H1 (cell line): ENCODE data around the gene DTNB. TPM values are rescaled to one million over a fixed set of nuclear protein-coding genes. Genes with fewer than 3 reads are reported as not detected.

Experiments used
- CTCF ChIA-PET: fragments of 300-600 bp; sonication (Branson Sonifier 250); formaldehyde crosslinking; loops from one replicate; lab custom pipeline; 2021; ENCODE audit not compliant: partially characterized antibody; lab: Charles Lee
- POLR2A ChIA-PET: fragments of 300-600 bp; sonication (Branson Sonifier 250); formaldehyde crosslinking; loops from one replicate; lab custom pipeline; 2021; ENCODE audit warnings: inconsistent platforms; ENCODE audit not compliant: partially characterized antibody; lab: Charles Lee
- DNase-seq, 2 experiments: peaks; one replicate each; pipeline versions ENCODE4 v3.0.0 to v3.0.0-alpha.2; 2010 to 2022; ENCODE audit warnings: low spot score in 2 of 2, low read depth in 1 of 2, mixed read lengths in 1 of 2
- FAIRE-seq: peaks from 2 replicates; lab custom pipeline; 2011; peaks lifted over from hg19 to GRCh38; lab: Jason Lieb, UNC
- H2AFZ ChIP-seq: 2 replicates; pipeline ENCODE4 v1.8.1; 2012; ENCODE audit warnings: low read length, inconsistent platforms
- H2AK5ac ChIP-seq: 2 replicates; pipeline ENCODE4 v1.6.1; 2013; ENCODE audit warnings: low read depth, low read length
- H2BK120ac ChIP-seq: replicated peaks from 2 replicates; pipeline ENCODE3; 2013; ENCODE audit warnings: low read depth, low read length, inconsistent platforms
- H2BK12ac ChIP-seq: 2 replicates; pipeline ENCODE4 v1.6.1; 2013; ENCODE audit warnings: low read depth, low read length
- H2BK15ac ChIP-seq: 2 replicates; pipeline ENCODE4 v1.6.1; 2013; ENCODE audit warnings: low read length
- H2BK20ac ChIP-seq: 2 replicates; pipeline ENCODE4 v1.6.1; 2013; ENCODE audit warnings: low read length
- H2BK5ac ChIP-seq: 2 replicates; pipeline ENCODE4 v1.6.1; 2013; ENCODE audit warnings: low read depth, low read length
- H3K14ac ChIP-seq: 2 replicates; pipeline ENCODE4 v1.6.1; 2013; ENCODE audit warnings: inconsistent platforms; ENCODE audit not compliant: insufficient read length
- H3K18ac ChIP-seq: 2 replicates; pipeline ENCODE4 v1.6.1; 2013; ENCODE audit warnings: low read length; ENCODE audit errors: extremely low read depth
- H3K23ac ChIP-seq: 2 replicates; pipeline ENCODE4 v1.6.1; 2013; ENCODE audit warnings: inconsistent platforms; ENCODE audit not compliant: insufficient read length
- H3K23me2 ChIP-seq: 2 replicates; pipeline ENCODE4 v1.6.1; 2013; ENCODE audit warnings: low read depth, low read length
- H3K27ac ChIP-seq: 2 replicates; pipeline ENCODE4 v1.6.1; 2011; ENCODE audit warnings: low read depth, low read length, inconsistent platforms
- H3K27me3 ChIP-seq, 4 experiments: replicated peaks in 1 of 4; 1 replicate in 1 of 4; 2 replicates in 3 of 4; pipeline versions ENCODE4 v1.6.1 to v1.8.1; 2011 to 2013; ENCODE audit warnings: low read length in 3 of 4, mild to moderate bottlenecking in 3 of 4, inconsistent platforms in 2 of 4, mixed read lengths in 2 of 4, moderate library complexity in 1 of 4; ENCODE audit not compliant: control insufficient read depth in 3 of 4, insufficient read depth in 3 of 4; ENCODE audit errors: extremely low read depth in 1 of 4
- H3K36me3 ChIP-seq, 4 experiments: 2 replicates each; pipeline versions ENCODE4 v1.6.1 to v1.8.1; 2011 to 2013; ENCODE audit warnings: mild to moderate bottlenecking in 4 of 4, low read length in 3 of 4, moderate library complexity in 2 of 4, control low read depth in 1 of 4, inconsistent platforms in 1 of 4; ENCODE audit not compliant: insufficient read depth in 4 of 4, control insufficient read depth in 2 of 4
- H3K4ac ChIP-seq: replicated peaks from 2 replicates; pipeline ENCODE3; 2013; ENCODE audit warnings: low read length, low read depth, mixed read lengths, inconsistent platforms; ENCODE audit not compliant: insufficient read length
- H3K4me1 ChIP-seq, 4 experiments: replicated peaks in 1 of 4; 1 replicate in 1 of 4; 2 replicates in 3 of 4; pipeline versions ENCODE4 v1.6.1 to v1.8.1; 2011 to 2013; ENCODE audit warnings: low read length in 3 of 4, inconsistent platforms in 2 of 4, mixed read lengths in 1 of 4; ENCODE audit not compliant: insufficient read depth in 4 of 4, control insufficient read depth in 3 of 4
- H3K4me2 ChIP-seq, 2 experiments: 2 replicates each; pipeline versions ENCODE4 v1.6.1 to v1.8.1; 2011 to 2013; ENCODE audit warnings: low read depth in 2 of 2, low read length in 2 of 2, control low read depth in 1 of 2, inconsistent platforms in 1 of 2, mild to moderate bottlenecking in 1 of 2; ENCODE audit not compliant: insufficient read depth in 1 of 2
- H3K4me3 ChIP-seq, 4 experiments: fragments of 200-600, 300-600 bp in 1 of 4; sonication (generic), shearing (Covaris generic), sonication (Bioruptor Twin) in 1 of 4; 2 replicates each; pipeline versions ENCODE4 v1.5.1 to v1.8.1; 2011 to 2016; ENCODE audit warnings: low read length in 4 of 4, low read depth in 3 of 4, control low read depth in 2 of 4, inconsistent platforms in 2 of 4, mild to moderate bottlenecking in 2 of 4, mixed read lengths in 1 of 4, moderate library complexity in 1 of 4; ENCODE audit not compliant: insufficient read depth in 2 of 4; ENCODE audit errors: extremely low read depth in 1 of 4
- H3K56ac ChIP-seq: replicated peaks from 2 replicates; pipeline ENCODE3; 2013; ENCODE audit warnings: low read depth, mild to moderate bottlenecking, mixed read lengths, low read length, inconsistent platforms; ENCODE audit not compliant: insufficient read length
- H3K79me1 ChIP-seq: 2 replicates; pipeline ENCODE4 v1.6.1; 2013; ENCODE audit warnings: low read depth, low read length, control low read depth
- H3K79me2 ChIP-seq, 2 experiments: 2 replicates each; pipeline versions ENCODE4 v1.6.1 to v1.8.1; 2012 to 2013; ENCODE audit warnings: low read length in 2 of 2, mild to moderate bottlenecking in 2 of 2, inconsistent platforms in 1 of 2; ENCODE audit not compliant: insufficient read depth in 2 of 2, control insufficient read depth in 1 of 2
- H3K9ac ChIP-seq, 4 experiments: replicated peaks in 1 of 4; 1 replicate in 1 of 4; 2 replicates in 3 of 4; pipeline versions ENCODE4 v1.6.1 to v1.8.1; 2011 to 2013; ENCODE audit warnings: low read depth in 3 of 4, low read length in 3 of 4, control low read depth in 2 of 4, mild to moderate bottlenecking in 2 of 4, moderate library complexity in 2 of 4, inconsistent platforms in 1 of 4; ENCODE audit errors: extremely low read depth in 1 of 4
- H3K9me3 ChIP-seq, 2 experiments: 2 replicates each; pipeline versions ENCODE4 v1.6.1 to v1.8.1; 2012 to 2013; ENCODE audit warnings: mild to moderate bottlenecking in 2 of 2, moderate library complexity in 2 of 2, control low read depth in 1 of 2, inconsistent platforms in 1 of 2, low read depth in 1 of 2, low read length in 1 of 2, mixed read lengths in 1 of 2; ENCODE audit not compliant: insufficient read depth in 2 of 2
- H4K20me1 ChIP-seq, 2 experiments: replicated peaks in 1 of 2; 2 replicates each; pipeline versions ENCODE3 to v1.8.1; 2011 to 2013; ENCODE audit warnings: inconsistent platforms in 2 of 2, low read length in 2 of 2, mild to moderate bottlenecking in 1 of 2; ENCODE audit not compliant: insufficient read depth in 2 of 2, control insufficient read depth in 1 of 2
- H4K5ac ChIP-seq: 2 replicates; pipeline ENCODE4 v1.6.1; 2013; ENCODE audit warnings: low read length, low read depth, mixed read lengths, inconsistent platforms; ENCODE audit not compliant: insufficient read length
- H4K8ac ChIP-seq: 2 replicates; pipeline ENCODE4 v1.8.0; 2013; ENCODE audit warnings: mild to moderate bottlenecking, moderate library complexity, low read length, inconsistent platforms; ENCODE audit not compliant: insufficient read depth; ENCODE audit errors: extremely low read depth
- H4K91ac ChIP-seq: replicated peaks from 2 replicates; pipeline ENCODE3; 2013; ENCODE audit warnings: low read length, mixed read lengths, inconsistent platforms; ENCODE audit not compliant: insufficient read length
- CBX5 ChIP-seq: fragments of 300-800, 300-1000 bp; sonication (generic); IDR thresholded peaks from 2 replicates; pipeline ENCODE4 v1.7.1; 2016; ENCODE audit warnings: antibody characterized with exemption, low read length, low read depth
- CHD1 ChIP-seq: IDR thresholded peaks from 2 replicates; pipeline ENCODE4 v1.6.1; 2012; ENCODE audit warnings: low read depth, low read length, improper control_type of control experiment
- CREB1 ChIP-seq: IDR thresholded peaks from 2 replicates; pipeline ENCODE4 v1.6.1; 2012; ENCODE audit warnings: inconsistent platforms
- HDAC6 ChIP-seq: IDR thresholded peaks from one replicate; pipeline ENCODE4 v1.7.1; 2012; ENCODE audit warnings: low read depth, mild to moderate bottlenecking, inconsistent platforms, low read length, moderate library complexity
- JUN ChIP-seq: IDR thresholded peaks from 2 replicates; pipeline ENCODE4 v1.6.1; 2011; ENCODE audit warnings: low read depth, mild to moderate bottlenecking, improper control_type of control experiment, low read length
- PHF8 ChIP-seq: fragments of 200-600 bp; sonication (generic); conservative IDR thresholded peaks from 2 replicates; pipeline ENCODE4 v1.7.1; 2012; ENCODE audit warnings: low read depth, mild to moderate bottlenecking, inconsistent platforms, low read length, moderate library complexity
- RAD21 ChIP-seq, 2 experiments: IDR thresholded peaks in 1 of 2; conservative IDR thresholded peaks in 1 of 2; 2 replicates each; pipeline ENCODE4 v1.6.1; 2011; ENCODE audit warnings: low read depth in 2 of 2, low read length in 2 of 2, improper control_type of control experiment in 1 of 2, inconsistent platforms in 1 of 2, mild to moderate bottlenecking in 1 of 2, moderate library complexity in 1 of 2
- RBBP5 ChIP-seq: IDR thresholded peaks from 2 replicates; pipeline ENCODE4 v1.7.1; 2012; ENCODE audit warnings: low read depth, mild to moderate bottlenecking, inconsistent platforms, low read length, moderate library complexity, borderline replicate concordance
- RXRA ChIP-seq: IDR thresholded peaks from 2 replicates; pipeline ENCODE4 v1.6.1; 2011; ENCODE audit warnings: low read depth, mild to moderate bottlenecking, low read length, moderate library complexity; ENCODE audit not compliant: insufficient read depth
- SIRT6 ChIP-seq: IDR thresholded peaks from one replicate; pipeline ENCODE4 v1.7.1; 2012; ENCODE audit warnings: low read length, inconsistent platforms
- TCF12 ChIP-seq: IDR thresholded peaks from 2 replicates; pipeline ENCODE4 v1.6.1; 2011; ENCODE audit warnings: low read depth, mild to moderate bottlenecking, low read length
- TEAD4 ChIP-seq: IDR thresholded peaks from 2 replicates; pipeline ENCODE4 v1.6.1; 2012; ENCODE audit warnings: low read depth, low read length, inconsistent platforms, mixed read lengths
- WGBS, 2 experiments: shearing (Covaris generic) in 1 of 2; methylation state at CpG; one replicate each; pipeline versions ENCODE4 v1.1.6 to v1.1.7; 2013 to 2015; ENCODE audit warnings: low lambda C conversion rate in 2 of 2, mixed read lengths in 2 of 2, inconsistent platforms in 1 of 2, low coverage in 1 of 2, missing lambda C conversion rate in 1 of 2; ENCODE audit not compliant: insufficient replicate concordance in 2 of 2, insufficient coverage in 1 of 2, insufficient read length in 1 of 2; ENCODE audit errors: extremely low coverage in 1 of 2, missing lambda C conversion rate in 1 of 2; 5-methylcytosine and 5-hydroxymethylcytosine counted together
- polyA plus RNA-seq, 7 experiments: library from polyadenylated mRNA; depleted of rRNA in 3 of 7; stranded (reverse) in 5 of 7; unstranded in 2 of 7; fragments of >200 nt in 5 of 7; fragments of 200-250 nt in 2 of 7; gene quantifications; 1 replicate in 5 of 7; 2 replicates in 1 of 7; 4 replicates in 1 of 7; pipeline versions ENCODE4 v1.2.1 to v1.2.3, GENCODE V29; 2011 to 2013; ENCODE audit warnings: missing spikeins in 2 of 7, mixed read lengths in 2 of 7
- total RNA-seq: library from RNA; stranded (reverse); fragmentation: NEBNext Ultra II Directional; extraction: Animal tissue kit (Norgen Biotek cat#: 25700); gene quantifications from 2 replicates; pipeline ENCODE4 v1.2.1, GENCODE V29; 2021

Gene DTNB
- total and polyA plus RNA-seq, 2 of the 8 experiments (the other 6 are each of a cell fraction or from before 2014, with no cell fraction given) = 39.6 to 49.5 TPM

- H2BK15ac ChIP-seq = no peak overlapping the region
- FAIRE-seq = no peak
- no peaks in the 10 kb centered on the region for H3K79me1 ChIP-seq
- no peak overlapping the region for H2BK12ac ChIP-seq
- H3K18ac ChIP-seq = no peak overlapping the region
- no peaks in the 10 kb centered on the region for H3K9me3 ChIP-seq
- POLR2A ChIA-PET = interaction anchor here (0.6 kb wide), 1 partner anchor 45 kb away, joined by 3 read pairs; no protein-coding TSS in a partner anchor
- H2BK20ac ChIP-seq = no peak overlapping the region
- no peak overlapping the region for H3K23ac ChIP-seq
- WGBS, 2 experiments = 92% methylated on average over 19 of the region's 19 CpGs; no CpG with 5 or more reads in 1 of the 2 experiments
- H3K27me3 ChIP-seq = no peaks in the 10 kb centered on the region
- no peak overlapping the region for H4K91ac ChIP-seq
- H3K9ac ChIP-seq = no peak overlapping the region
- H3K14ac ChIP-seq = no peak overlapping the region
- no peak overlapping the region for H4K5ac ChIP-seq
- TF ChIP-seq CBX5 = no peak
- TF ChIP-seq RXRA = no peak
- TF ChIP-seq PHF8 = no peak
- no peak for TF ChIP-seq HDAC6
- no peak for TF ChIP-seq CHD1
- TF ChIP-seq TEAD4 = no peak
- no peak for TF ChIP-seq SIRT6
- no peak for TF ChIP-seq JUN
- TF ChIP-seq TCF12 = no peak
- no peak for TF ChIP-seq CREB1
- no peak for TF ChIP-seq RBBP5
- no peak for TF ChIP-seq RAD21 (IDR thresholded peaks at IDR 0.05 in 1 of 2, conservative IDR thresholded peaks at IDR 0.05 in 1 of 2; ENCODE audit: low read depth in 2 of 2, low read length in 2 of 2)
- no peak overlapping the region for H2AFZ ChIP-seq
- no peak overlapping the region for H3K4me2 ChIP-seq
- H3K4me1 ChIP-seq = peaks cover 0 to 3% (median 0%) of the 10 kb centered on the region in 4 experiments; a peak in 1 of 7 replicates
- peaks cover 0 to 6% (median 0%) of the 10 kb centered on the region in 4 experiments; a peak in 2 of 8 replicates for H3K36me3 ChIP-seq
- no peaks in the 10 kb centered on the region for H3K79me2 ChIP-seq
- no peak overlapping the region for H3K4me3 ChIP-seq
- H2BK120ac ChIP-seq = no peak overlapping the region
- CTCF ChIA-PET = interaction anchor here (0.9 to 6.6 kb wide), 9 partner anchors 9 to 110 kb away, joined by 3 to 39 read pairs (median 4); no protein-coding TSS in a partner anchor
- no peak overlapping the region for H3K4ac ChIP-seq
- no peaks in the 10 kb centered on the region for H3K23me2 ChIP-seq
- H2BK5ac ChIP-seq = no peak overlapping the region; the same call in 1 of the 2 replicates
- H4K20me1 ChIP-seq = no peaks in the 10 kb centered on the region
- H3K27ac ChIP-seq = no peak overlapping the region
- no peak overlapping the region for H3K56ac ChIP-seq
- H2AK5ac ChIP-seq = no peak overlapping the region
- no peak overlapping the region for H4K8ac ChIP-seq
- DNase-seq = no peak
These were observed 286.2 kb downstream of the DTNB start for GRCh38 chr2:25386971-25387875.
